ENCODE data around the gene COL12A1.

The COL12A1 gene

DNA sequence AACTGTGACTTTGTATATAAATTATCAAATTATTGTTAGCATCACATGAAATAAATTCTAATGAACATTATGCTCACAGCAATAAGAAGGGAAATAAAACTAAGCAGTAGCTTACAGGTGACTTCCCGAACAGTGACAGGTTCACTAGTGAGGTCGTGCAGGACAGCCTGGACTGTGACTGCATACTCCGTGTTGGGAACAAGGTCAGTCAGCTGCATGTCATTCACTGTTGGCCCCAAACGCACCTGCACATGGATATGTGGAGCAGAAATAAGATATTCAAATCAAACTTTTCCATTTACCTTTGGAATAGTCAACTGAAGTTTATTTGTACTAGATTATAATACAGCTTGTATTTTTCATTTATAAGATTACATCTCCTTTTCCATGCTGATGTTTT is 60.6 kb downstream of the COL12A1 start:
- DNase-seq (ENCODE audit: low spot score) = no peak
- FAIRE-seq = no peak

DNA sequence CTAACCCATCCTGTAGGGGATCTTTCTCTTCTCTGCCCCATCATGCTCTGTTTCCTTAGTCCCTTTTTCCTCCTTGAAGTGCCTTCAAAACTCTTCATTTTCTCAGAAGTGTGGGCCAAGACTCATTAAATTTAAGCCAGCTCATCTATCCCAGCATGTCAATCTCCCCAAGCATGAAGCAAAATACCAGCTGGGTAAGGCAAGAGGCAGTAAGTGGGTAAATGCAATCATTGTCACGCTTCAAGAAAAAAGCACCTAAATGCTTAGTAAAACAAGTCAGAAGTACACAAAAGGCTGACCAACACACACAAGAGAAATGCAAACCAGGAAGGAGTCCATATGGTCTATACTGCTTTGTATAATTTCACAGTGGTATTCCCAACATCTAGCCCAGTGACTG is 61.5 kb downstream of the COL12A1 start:
- FAIRE-seq = no peak
- DNase-seq (ENCODE audit: low spot score) = no peak

DNA sequence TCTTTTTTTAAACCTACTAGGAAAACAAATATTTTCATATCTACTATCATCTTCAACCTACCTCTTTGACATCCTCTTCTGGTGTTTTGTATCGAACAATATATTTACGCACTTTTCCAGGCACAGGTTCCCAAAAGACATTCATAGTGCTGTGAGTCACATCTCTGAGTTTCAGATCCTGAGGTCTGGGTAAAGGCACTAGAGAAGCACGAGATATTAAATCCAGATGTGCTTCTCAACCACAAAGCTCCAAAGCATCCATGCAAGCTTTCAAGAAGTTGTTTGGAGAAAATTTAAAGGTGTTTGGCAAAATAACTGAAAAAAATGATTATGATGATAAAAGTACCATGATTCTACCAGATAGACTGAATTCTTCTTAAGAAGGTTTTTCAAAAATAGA is 62.7 kb downstream of the COL12A1 start:
- no peak for FAIRE-seq
- DNase-seq (ENCODE audit: low spot score) = no peak

DNA sequence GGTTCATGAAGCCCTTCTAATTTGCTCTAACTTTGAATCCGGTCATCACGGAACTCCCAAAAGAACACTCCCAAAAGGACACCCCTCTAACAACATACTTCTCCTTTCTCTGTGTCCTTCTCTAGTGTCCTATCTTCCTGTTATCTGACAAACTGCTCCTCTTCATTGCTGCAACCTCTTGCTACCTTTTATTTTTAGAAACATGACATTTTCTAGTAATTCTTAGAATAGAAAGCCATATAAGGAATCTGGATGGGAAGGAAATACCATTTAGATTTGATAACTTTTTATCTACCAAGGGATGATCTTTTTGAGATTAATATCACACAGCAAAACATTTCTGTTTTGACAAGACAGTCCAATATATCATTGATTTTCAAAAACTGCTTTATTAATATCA is 63.1 kb downstream of the COL12A1 start:
- no peak for FAIRE-seq
- no peak for DNase-seq (ENCODE audit: low spot score)

DNA sequence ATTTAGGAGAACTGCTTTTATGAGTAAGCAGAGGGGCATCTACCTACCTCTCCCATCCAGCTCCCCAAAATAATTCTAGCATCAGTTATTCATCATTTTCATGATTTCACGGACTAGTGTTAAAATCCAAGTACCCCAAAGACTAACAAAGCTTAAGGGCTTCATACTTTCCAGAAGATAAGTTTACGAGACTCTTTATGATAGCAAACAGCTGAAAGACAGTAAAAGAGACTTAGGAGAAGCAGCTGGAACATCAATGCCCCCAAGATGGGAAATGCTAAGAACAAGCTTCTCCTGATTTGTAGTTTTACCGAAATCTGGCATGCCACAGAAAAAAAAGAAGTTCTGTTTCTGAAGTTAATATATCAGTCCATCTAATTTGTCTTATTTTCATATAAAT is 70.0 kb downstream of the COL12A1 start:
- FAIRE-seq = no peak
- no peak for DNase-seq (ENCODE audit: low spot score)

DNA sequence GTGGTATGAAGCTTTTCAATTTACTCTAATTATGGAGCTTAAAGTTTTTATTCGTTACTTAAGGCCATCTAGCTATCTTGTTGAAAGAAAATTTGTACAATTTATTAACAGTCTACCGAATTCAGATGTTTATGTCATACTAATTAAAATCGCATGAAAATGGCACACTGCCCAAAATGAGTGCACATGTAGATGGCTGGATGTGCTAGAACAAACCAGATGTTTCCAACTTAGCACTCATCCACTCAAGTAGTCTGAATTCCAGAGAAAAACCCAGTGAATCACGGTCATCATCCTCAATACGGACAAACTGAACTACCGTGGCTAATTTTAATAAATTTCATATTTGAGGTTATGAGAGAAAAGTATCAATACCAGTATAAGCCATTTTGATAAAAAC is 70.4 kb downstream of the COL12A1 start:
- FAIRE-seq (no peak), DNase-seq (ENCODE audit: low spot score) (no peak)

DNA sequence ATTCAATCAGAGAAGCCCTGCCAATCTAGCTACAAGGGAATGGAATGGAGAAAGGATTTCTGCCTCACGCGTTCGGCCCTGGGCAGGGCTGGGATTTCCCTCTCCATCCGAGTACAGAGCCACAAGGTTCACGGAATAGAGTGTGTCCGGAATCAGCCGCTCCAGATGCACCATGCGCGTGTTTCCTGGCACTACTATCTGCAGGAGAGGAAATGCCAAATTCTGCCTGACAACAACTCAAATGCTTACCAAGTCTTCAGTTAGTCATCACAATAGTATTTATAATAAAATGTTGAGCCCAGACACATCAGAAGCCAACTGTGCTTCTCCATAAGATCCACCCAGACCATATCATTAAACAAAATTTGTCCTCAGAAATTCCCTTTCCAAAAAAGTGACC is 75.1 kb downstream of the COL12A1 start:
- DNase-seq (ENCODE audit: low spot score) (no peak), FAIRE-seq (no peak)

DNA sequence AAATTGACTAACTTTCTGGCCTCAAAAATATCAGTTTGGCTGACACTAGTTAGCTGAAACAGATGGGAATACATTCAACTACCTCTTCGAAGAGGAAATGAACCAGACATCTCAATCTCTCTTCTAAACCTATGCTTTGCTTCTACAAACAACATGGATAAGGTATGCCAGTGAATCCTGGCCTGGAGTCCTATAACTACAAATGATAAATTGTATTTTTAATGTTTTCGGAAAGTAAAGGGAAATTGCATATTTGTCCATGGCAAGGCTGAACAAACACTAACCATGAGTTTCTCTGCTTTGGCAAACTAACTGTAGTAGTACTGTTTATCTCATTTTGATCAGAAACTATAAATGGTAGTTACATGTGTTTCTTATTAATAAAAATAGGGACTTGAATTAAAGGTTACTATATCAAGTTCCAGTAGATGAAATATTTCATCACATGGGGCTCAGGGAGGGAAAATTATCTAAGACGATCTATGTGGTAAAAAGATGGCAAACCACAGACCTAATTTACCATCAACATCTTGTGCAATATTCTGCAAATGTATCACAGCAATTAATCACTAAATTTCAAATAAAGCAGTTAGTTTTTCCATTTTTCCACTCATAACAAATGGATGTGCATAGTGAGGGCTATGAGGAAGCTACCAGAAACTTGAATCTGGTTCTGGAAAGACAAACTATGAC is 76.8 kb downstream of the COL12A1 start:
- FAIRE-seq = no peak
- no peak for DNase-seq (ENCODE audit: low spot score)

DNA sequence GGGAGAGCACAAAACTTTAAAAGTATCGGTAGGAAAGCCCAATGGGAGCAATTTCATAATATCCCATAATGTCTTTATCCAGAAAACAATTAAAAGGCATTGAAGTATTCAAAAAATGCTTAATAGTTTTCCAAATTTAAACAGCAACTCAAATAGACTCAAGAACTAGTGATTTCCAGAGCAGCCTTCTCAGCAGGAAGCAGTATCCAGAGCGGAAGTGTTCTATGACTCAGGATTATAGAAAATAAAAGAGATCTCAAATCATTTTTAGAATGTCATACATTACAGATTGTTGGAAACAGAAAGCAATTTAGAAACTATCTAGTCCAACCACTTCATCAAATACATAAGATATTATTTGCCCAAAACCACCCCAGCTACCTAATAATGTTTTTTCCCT is 79.3 kb downstream of the COL12A1 start:
- DNase-seq (ENCODE audit: low spot score) (no peak), FAIRE-seq (no peak)

DNA sequence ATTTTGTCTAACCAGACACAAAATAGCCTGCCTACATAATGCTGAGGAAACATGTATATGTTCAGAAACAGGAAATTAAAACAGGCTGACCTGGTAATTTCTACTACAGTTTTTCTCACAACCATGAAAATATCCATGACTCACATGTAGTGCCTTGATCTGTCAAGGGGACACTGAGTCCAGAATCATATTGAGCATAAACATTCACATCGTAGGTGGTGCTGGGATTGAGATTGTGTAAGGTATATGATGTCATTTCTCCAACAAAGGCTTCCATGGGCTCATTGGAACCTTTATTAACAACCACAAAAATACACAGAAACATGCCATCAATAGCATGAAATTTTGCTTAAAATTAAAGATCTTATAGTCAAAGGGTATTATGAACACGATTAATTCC is 80.9 kb downstream of the COL12A1 start:
- DNase-seq (ENCODE audit: low spot score) = no peak
- FAIRE-seq = no peak

DNA sequence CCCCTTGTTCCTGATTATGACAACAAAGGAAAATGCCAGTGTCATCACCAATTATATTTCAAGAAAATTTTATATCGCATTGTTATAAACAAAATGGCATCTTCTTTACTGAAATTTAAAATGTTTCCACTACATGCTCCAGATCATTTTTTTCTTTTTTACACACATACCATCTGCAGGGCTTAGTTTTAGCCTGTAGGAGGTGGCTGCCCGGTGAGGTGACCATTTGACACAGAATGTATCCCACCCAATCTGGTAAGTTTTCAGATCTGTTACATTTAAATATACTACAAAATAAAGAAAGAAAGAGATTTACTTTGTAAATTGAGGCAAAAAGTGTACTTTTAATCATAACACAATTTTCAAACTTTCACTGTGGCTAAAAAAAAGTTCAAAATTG is 81.8 kb downstream of the COL12A1 start:
- no peak for FAIRE-seq
- no peak for DNase-seq (ENCODE audit: low spot score)

DNA sequence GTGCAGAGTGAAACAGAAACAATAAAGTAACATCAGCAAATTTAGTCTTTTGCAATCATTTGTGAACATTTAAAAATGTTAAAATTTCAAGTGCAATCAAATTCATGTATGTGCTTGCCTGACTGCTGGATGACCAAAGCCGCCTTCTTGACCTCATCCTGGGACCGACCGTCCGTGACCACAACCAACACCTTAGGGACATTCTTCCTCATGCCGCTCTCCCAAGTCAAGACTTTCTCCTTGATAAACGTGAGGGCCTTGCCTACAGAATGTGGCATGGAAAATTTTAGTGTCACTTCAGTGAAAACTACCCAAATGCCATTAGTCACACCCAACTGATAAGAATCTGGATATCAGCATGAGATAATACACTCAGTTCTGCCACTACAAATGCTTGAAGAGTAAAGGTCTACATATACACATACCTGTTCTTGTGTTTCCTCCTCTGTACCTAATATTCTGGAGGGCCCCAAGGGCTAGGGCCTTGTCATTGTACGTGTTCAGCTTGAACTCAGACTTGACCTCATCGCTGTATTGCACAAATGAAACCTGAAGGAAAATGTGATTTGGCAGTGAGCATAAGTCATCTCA is 86.8 kb downstream of the COL12A1 start:
- FAIRE-seq = no peak
- no peak for DNase-seq (ENCODE audit: low spot score)

DNA sequence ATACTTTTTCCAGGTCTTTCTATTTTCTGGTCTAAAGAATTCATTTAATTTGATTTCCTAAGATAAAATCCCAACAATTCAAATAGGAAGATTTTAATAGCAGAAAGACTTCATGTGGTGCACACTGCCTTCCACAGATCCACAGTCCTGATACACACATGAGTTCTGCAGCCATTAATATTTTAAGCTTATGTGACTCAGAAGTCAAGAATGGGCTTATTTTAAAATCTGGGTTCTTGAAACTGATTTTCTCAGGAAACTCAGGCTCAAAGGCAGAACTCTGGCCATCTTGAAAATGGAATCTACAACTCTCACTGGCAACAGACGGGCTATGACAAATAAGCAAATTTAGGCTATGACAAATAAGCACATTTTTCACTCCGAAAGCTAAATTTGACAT is 88.2 kb downstream of the COL12A1 start:
- no peak for FAIRE-seq
- no peak for DNase-seq (ENCODE audit: low spot score)

DNA sequence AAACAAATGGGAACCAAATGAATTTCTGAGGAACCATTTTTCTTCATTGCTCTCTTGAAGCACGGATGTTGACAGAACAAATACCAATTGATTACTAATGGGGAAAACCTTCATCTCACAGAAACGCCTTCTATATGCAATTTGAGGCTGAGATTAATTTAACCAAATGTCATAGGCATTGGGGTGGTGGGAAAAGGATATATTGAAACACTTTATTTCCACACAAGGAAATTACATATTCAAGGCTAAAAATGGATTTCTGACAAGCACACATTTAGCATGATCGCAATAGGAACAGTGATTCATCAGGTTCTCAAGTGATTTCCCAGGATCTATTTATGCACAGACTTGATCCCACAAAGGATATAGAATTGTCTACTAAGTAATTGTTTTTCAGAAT is 88.9 kb downstream of the COL12A1 start:
- FAIRE-seq (no peak), DNase-seq (ENCODE audit: low spot score) (no peak)

DNA sequence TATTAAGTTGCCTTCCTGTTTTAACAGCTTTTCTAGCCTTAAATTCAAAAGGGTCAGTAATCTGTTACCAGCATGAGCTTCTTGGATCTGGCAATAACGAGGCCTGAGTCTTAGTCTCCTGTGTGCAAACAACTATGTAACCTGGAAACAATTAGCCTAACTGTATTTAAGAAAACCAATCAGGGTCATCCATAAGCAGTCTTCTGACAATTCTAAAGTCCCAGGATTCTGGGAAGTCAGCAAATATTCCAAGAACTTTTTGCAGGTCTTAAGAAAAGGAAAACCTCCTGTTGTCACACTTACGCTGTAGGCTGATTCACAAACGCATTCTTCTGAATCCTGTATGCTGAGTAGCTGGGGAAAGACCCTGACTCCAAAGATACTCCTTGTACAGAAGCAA is 90.4 kb downstream of the COL12A1 start:
- DNase-seq (ENCODE audit: low spot score) (no peak), FAIRE-seq (no peak)

DNA sequence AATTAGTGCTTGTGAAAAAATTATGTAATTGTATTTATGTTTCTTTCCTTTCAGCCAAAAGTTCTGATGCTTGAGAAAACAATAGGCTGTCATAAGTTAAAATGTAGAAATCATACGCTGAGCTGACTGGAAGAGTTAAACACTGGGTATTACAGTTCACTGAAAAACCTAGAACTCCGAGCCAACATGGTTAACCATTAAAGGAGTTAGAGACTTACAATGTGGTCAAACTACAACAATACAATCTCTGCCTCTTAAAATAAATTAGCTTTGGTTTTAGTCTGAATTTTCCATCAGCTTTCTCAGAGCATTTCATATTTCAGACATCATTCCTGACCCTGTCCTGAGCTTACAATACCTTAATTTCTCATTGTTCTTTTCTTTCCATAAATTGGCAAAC is 91.0 kb downstream of the COL12A1 start:
- FAIRE-seq = no peak
- no peak for DNase-seq (ENCODE audit: low spot score)

DNA sequence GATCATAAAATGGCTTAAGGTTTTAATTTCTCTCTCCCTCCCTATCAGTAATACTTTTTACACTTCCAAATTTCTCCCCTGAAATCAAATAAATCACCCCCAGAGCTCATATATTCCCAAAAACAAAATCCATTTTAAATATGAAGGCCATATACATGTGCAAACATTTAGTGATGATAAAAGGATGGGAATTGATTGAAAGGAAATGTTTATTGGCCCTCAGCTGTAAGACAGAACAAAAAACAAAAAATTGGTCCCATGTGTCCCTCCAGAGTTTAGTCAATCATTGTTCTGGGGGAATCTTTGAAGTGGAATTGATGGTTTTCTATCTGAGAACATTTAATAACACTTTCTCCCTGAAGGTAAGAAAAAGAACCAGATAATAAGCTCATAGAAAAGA is 91.7 kb downstream of the COL12A1 start:
- FAIRE-seq (no peak), DNase-seq (ENCODE audit: low spot score) (no peak)

DNA sequence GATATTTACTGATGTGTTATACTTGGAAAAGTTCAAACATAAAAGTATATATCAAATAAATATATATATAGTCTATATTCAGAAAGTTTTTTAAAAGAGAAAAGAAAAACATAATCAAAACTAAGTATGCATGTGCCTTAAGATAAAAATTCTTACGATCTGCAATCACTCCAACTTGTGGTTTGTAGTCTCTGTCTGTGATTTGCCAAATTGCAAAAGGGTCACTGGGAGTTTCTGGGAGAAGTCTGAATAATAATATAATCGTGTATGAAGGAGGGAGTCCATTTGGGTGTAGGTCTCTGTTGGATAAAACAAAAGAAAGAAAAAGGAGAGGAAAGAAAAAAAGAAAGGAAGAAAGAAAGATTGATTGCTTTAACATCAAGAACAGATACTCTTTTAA is 92.4 kb downstream of the COL12A1 start:
- FAIRE-seq = no peak
- DNase-seq (ENCODE audit: low spot score) = no peak

DNA sequence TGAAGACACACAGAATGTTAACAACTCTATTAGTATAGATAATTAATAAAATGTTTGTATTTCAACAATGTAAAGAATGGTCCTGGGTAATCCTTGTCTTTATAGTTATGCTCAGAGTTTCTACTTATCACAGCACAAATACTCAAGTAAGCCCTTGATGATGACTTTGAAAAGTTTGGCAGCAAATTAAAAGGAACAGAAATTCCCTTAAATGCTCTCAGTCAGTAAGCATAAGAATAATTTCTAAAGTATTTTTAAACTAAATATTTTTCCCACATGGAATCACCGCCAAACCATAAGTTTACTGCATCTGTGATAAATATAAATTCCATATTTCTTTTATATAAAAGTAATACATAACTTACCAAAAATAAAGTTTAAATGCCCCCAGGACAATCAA is 96.1 kb downstream of the COL12A1 start:
- no peak for FAIRE-seq
- DNase-seq (ENCODE audit: low spot score) = no peak

DNA sequence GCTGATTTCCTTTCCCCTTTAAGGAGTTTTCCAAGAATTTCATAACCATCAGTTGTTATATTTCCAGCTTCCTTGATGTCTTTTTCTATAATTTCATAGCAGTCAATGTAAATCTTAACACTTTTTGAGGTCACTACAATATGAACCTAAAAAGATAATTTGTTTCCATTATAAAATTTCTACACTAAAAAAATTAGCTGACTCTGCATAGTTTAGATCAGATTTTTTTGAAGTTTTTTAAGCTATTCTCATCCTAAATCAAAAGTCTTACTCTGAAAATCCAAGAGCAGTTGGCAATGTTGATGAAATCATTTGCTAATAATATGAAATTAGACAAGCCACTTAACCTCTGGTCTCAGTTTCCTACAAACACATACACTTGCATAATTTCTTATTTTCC is 96.8 kb downstream of the COL12A1 start:
- FAIRE-seq = no peak
- no peak for DNase-seq (ENCODE audit: low spot score)

DNA sequence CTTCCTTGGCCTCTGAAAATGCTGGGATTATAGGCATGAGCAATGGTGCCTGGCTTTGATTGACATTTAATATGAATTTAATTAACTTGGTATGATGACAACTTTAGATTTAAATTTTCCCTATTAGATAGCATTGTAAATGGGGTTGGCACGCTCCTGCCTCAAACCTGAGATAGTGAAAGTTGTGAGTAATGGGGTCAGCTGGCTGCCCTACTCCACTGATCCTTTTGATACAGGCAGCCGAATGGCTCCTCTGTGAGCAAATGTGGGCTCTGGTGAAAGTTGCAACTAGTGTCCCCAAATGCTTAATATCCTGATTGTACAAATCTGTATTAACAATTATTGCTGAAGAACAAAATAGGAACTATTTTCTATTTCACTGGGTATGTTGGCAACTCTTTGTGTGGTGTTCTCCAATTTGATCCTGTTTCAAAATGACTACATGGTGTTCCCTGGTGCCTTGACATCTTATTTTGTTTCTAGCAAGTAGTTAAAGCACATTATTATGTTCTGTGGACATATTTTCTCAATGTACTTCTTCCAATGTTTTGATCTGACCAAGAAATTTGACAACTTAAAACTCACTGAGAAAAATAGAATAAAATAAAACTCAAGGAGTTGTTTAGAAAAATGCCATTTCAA is 97.4 kb downstream of the COL12A1 start:
- no peak for FAIRE-seq

DNA sequence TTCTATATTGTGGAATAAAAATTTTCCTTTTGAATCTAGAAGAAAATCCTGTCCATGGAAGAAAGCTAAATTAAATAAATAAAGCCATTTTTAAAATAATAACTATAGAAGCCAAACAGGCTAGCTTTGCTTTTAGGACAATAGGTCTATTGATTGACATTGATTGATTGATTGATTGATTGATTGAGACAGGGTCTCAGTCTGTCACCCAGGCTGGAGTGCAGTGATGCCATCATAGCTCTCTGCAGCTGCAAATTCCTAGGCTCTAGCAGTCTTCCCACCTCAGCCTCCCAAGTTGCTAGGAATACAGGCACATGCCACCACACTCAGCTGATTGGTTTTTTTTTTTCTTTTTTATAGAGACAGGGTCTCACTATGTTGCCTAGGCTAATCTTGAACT is 97.9 kb downstream of the COL12A1 start:
- DNase-seq (ENCODE audit: low spot score) = no peak
- FAIRE-seq = no peak

More for the DNA sequence above, 97.4 kb downstream of the COL12A1 start:
- no peak for DNase-seq (ENCODE audit: low spot score)

DNA sequence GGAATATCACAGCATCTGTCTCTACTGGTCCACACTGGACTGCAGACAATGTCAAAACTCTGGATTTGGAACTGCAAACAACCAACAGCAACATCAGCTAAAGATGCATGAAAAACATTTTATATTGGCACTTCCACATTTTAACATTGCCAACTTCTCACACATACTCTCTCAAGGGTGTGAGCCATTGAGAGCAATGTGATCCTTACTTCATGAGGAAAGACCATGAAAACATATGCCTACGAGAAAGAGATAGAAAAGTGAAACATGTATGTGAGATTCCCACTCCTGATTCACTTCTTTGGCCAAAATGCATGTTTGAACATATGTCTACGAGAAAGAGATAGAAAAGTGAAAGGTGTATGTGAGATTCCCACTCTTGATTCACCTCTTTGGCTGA is 99.4 kb downstream of the COL12A1 start:
- no peak for FAIRE-seq
- no peak for DNase-seq (ENCODE audit: low spot score)
